Stimulated activated CD4-positive, alpha-beta T cell treated with anti-CD3 and anti-CD28 coated beads, Interleukin-2, amount 100 ng/mL, for 4 hours (primary cell): ENCODE results near the gene C12orf42.

Experiments
- DNase-seq: peaks from one replicate; pipeline ENCODE4 v3.0.0-alpha.2; 2020; ENCODE audit warnings: low read depth

The C12orf42 gene

DNA sequence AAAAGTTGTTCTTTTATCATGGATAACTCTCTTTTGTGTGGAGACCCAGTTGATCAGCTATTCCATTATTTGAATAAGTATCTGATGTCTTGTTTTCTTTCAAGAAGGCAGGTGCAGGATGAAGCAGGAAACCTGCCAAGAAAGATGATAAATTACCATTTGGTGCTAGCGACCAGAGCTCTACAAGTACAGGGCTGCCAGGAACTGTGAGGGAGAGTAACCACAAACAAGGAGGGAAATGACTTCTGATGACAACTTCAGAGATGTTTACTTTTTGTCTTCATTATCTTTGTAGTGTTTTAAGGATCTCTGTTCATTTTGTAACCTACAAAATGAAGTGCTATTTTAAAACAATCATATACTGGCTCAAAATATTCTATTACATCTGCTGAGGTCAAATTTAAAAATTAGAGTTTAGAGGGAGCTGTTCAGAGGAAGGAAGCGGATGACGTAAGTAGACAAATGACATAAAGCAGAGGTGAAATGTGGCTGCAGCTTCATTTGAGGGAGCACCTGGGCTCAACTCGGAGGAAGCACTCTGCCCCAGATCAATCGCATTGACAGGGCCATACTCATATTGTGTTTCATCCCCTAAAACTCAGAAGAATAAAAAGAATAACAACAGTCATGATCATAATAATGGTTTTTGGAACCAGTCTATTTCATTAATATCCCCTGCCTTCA lies 226.8 kb downstream of the C12orf42 start:
- DNase-seq, result no peak

DNA sequence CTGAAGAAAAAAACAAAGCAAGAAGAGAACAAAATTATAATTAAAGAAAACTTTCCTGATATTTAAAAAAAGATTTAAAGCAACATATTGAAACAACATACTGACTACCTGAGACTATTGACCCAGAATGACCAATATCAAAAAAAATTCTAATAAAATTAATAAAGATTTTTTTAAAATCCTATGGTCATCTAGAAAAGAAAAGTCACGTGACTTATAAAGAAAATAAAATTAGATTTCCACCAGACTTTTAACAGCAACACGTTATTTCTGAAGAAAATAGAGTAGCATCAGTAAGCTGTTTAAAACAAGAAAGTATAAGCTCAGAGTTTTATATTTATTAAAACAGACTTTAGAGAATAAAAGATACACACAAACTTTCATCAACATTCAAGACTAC lies 238.0 kb downstream of the C12orf42 start:
- no peak for DNase-seq
